Measurements from ENCODE around the gene FRMPD2.

GRCh38 chr10:48213047-48213446 lies 61.4 kb downstream of the FRMPD2 start:
- TF ChIP-seq, protein P1, sequence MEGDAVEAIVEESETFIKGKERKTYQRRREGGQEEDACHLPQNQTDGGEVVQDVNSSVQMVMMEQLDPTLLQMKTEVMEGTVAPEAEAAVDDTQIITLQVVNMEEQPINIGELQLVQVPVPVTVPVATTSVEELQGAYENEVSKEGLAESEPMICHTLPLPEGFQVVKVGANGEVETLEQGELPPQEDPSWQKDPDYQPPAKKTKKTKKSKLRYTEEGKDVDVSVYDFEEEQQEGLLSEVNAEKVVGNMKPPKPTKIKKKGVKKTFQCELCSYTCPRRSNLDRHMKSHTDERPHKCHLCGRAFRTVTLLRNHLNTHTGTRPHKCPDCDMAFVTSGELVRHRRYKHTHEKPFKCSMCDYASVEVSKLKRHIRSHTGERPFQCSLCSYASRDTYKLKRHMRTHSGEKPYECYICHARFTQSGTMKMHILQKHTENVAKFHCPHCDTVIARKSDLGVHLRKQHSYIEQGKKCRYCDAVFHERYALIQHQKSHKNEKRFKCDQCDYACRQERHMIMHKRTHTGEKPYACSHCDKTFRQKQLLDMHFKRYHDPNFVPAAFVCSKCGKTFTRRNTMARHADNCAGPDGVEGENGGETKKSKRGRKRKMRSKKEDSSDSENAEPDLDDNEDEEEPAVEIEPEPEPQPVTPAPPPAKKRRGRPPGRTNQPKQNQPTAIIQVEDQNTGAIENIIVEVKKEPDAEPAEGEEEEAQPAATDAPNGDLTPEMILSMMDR (IDR thresholded peaks at IDR 0.05), result no peak
- TF ChIP-seq POLR2A (IDR thresholded peaks at IDR 0.05), result no peak

Measured in adrenal gland (tissue), 5 donors.